Activated CD4-positive, alpha-beta T cell treated with anti-CD3 and anti-CD28 coated beads for 36 hours (primary cell): ENCODE data around the gene ADAM30. TPM values are rescaled to one million over a fixed set of nuclear protein-coding genes. Genes with fewer than 3 reads are reported as not detected.

Experiments
- ATAC-seq: fragments of 200-7000 bp; cut with Tn5 transposase; one replicate; pipeline ENCODE4 v1.10.0; 2021; ENCODE audit warnings: mild to moderate bottlenecking, moderate library complexity
- CTCF ChIA-PET: fragments of 350-600 bp; sonication (Branson Sonifier 250); formaldehyde crosslinking; loops from one replicate; lab custom pipeline; 2021; ENCODE audit warnings: antibody characterized with exemption; lab: Charles Lee
- POLR2A ChIA-PET: fragments of 350-600 bp; sonication (Branson Sonifier 250); formaldehyde crosslinking; loops from one replicate; lab custom pipeline; 2021; ENCODE audit warnings: antibody characterized with exemption, inconsistent platforms; lab: Charles Lee
- DNase-seq: peaks from one replicate; pipeline ENCODE4 v3.0.0-alpha.2; 2020
- H3K27ac Mint-ChIP-seq: one replicate; pipeline ENCODE4 v1.8.0; 2021; ENCODE audit warnings: mixed read lengths
- H3K27me3 Mint-ChIP-seq: one replicate; pipeline ENCODE4 v1.8.0; 2021; ENCODE audit warnings: mixed read lengths
- H3K36me3 Mint-ChIP-seq: one replicate; pipeline ENCODE4 v1.8.0; 2021; ENCODE audit warnings: low read depth, mixed read lengths
- H3K4me1 Mint-ChIP-seq: one replicate; pipeline ENCODE4 v1.8.0; 2021; ENCODE audit warnings: mixed read lengths
- H3K4me3 Mint-ChIP-seq: one replicate; pipeline ENCODE4 v1.8.0; 2021; ENCODE audit warnings: mild to moderate bottlenecking, moderate library complexity, mixed read lengths
- H3K9me3 Mint-ChIP-seq: one replicate; pipeline ENCODE4 v1.8.0; 2021; ENCODE audit warnings: low read depth, mixed read lengths
- intact Hi-C, 2 experiments: fragments of 100-400 bp; cut with DNase I in 1 of 2; cut with micrococcal nuclease in 1 of 2; formaldehyde crosslinking; loops; one replicate each; pipeline versions ENCODE4 v1.14.2 to v1.15.1; 2022 to 2024; cut with DNase I, micrococcal nuclease
- total RNA-seq, 2 experiments: library from RNA; stranded (reverse); gene quantifications; one replicate each; pipeline ENCODE4 v1.2.3, GENCODE V29; 2021

ADAM30 gene
- total RNA-seq, 2 experiments from 2014 or later, result not detected

- Mint-ChIP-seq H3K4me3 (no peak overlapping the region), H3K9me3 (no peaks in the 10 kb centered on the region), H3K27me3 (no peaks in the 10 kb centered on the region), H3K4me1 (no peaks in the 10 kb centered on the region), H3K36me3 (peaks cover 65% of the 10 kb centered on the region), H3K27ac (no peak overlapping the region)
- CTCF ChIA-PET, result interaction anchor here (0.7 to 1.3 kb wide), 2 partner anchors 14 to 26 kb away, joined by 3 read pairs; no protein-coding TSS in a partner anchor
- ATAC-seq (no peak), DNase-seq (no peak)
- POLR2A ChIA-PET, result no interaction called here
- intact Hi-C loops, result no loop called here
These were observed 24.0 kb upstream of the ADAM30 start for GRCh38 chr1:119920104-119920968.

DNA sequence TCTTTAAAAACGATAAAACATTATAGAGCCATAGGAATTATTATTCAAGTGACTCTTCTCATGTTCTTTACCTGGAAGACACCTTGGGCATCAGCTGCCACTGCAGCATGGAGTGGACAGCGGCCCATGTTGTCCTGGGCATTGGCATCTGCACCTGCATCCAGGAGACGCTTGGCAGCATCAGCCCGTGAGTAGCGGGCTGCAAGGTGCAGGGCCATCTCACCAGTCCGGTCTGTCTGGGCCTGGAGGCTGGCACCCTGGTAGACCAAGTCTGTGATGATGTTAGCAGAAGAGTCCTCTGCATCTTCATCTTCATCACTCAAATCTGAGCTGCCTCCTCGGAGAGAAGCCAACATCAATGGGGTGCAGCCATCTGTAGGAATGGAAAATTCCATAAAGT is 22.9 kb upstream of the ADAM30 start:
- POLR2A ChIA-PET, result interaction anchor here (0.5 kb wide), 1 partner anchor 331 kb away, joined by 7 read pairs; no protein-coding TSS in a partner anchor
- H3K4me1 Mint-ChIP-seq, result no peaks in the 10 kb centered on the region

DNA sequence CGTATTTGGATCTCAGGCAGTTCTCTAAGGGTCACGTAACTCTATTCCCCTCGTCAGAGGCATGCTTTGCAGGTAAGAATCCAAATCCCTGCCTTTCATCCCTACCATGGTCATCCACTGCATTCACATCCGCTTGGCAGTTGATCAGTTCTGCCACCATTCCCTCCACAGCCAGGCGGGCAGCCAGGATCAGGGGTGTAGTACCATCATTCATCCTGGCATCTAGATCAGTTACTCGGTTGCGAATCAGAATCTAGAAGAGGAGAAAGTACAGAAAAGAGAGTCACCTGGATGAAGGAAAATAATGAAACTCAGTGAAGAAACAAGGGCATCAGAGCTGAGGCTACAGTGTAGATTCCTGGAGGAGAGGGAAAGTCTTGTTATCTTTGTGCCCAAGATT is 22.0 kb upstream of the ADAM30 start:
- intact Hi-C loops, result no loop called here
- no peak for DNase-seq
- ATAC-seq, result no peak
- H3K9me3 Mint-ChIP-seq, result no peaks in the 10 kb centered on the region
- no peak overlapping the region for H3K4me3 Mint-ChIP-seq
- H3K4me1 Mint-ChIP-seq, result no peaks in the 10 kb centered on the region
- H3K36me3 Mint-ChIP-seq, result peaks cover 55% of the 10 kb centered on the region
- ChIA-PET POLR2A (no interaction called here), CTCF (interaction anchor here (0.7 to 0.9 kb wide), 2 partner anchors 11 to 381 kb away, joined by 3 to 4 read pairs; no protein-coding TSS in a partner anchor)
- H3K27ac Mint-ChIP-seq, result no peak overlapping the region
- no peaks in the 10 kb centered on the region for H3K27me3 Mint-ChIP-seq

More for the DNA sequence above, 22.9 kb upstream of the ADAM30 start:
- intact Hi-C loops, result no loop called here
- Mint-ChIP-seq H3K4me3 (no peak overlapping the region), H3K36me3 (peaks cover 62% of the 10 kb centered on the region), H3K27me3 (no peaks in the 10 kb centered on the region), H3K9me3 (no peaks in the 10 kb centered on the region), H3K27ac (no peak overlapping the region)
- CTCF ChIA-PET, result interaction anchor here (0.7 to 1.3 kb wide), 3 partner anchors 15 to 29 kb away, joined by 3 to 5 read pairs (median 3); no protein-coding TSS in a partner anchor
- ATAC-seq, result no peak
- no peak for DNase-seq

DNA sequence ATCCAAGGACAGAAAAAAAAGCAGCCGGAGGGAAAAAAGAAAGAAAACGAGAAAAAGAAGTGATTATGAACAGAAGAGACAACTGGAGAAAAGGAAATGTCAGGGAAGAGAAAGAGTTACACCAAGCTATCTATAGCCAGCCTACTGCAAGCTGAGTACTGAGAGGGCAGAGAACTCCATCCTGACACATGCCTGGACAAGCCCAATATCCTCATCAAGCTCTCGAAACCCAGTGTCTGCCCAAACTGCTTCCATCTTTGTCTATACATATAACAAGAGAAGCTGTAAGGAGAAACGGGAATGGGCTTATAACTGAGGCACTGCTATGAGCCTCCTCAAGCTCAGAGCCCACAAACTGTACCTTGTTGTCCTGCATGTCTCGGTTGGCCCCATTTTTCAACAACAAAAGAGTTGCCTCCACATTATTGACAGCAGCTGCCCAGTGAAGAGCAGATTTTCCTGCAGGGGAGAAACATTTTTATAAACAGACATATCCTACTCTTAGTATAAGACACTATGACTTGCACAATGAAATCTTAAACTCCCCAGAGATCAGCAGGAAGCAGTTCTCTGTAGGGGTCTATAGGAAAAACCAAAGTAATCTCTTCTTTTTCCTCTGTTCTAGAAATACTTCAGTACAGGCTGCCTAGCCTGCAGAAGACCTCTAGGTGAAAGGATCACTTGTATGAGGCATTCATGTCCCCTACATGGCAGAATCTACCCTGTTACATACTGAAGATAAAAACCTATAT is 21.2 kb upstream of the ADAM30 start:
- peaks cover 51% of the 10 kb centered on the region for H3K36me3 Mint-ChIP-seq
- no peaks in the 10 kb centered on the region for H3K4me1 Mint-ChIP-seq
- ChIA-PET CTCF (interaction anchor here (0.7 to 0.9 kb wide), 2 partner anchors 10 to 380 kb away, joined by 3 to 4 read pairs; no protein-coding TSS in a partner anchor), POLR2A (no interaction called here)
- intact Hi-C loops, result no loop called here
- H3K27ac Mint-ChIP-seq, result no peak overlapping the region
- H3K4me3 Mint-ChIP-seq, result no peak overlapping the region
- no peaks in the 10 kb centered on the region for H3K27me3 Mint-ChIP-seq
- DNase-seq, result no peak
- H3K9me3 Mint-ChIP-seq, result no peaks in the 10 kb centered on the region
- ATAC-seq, result no peak

DNA sequence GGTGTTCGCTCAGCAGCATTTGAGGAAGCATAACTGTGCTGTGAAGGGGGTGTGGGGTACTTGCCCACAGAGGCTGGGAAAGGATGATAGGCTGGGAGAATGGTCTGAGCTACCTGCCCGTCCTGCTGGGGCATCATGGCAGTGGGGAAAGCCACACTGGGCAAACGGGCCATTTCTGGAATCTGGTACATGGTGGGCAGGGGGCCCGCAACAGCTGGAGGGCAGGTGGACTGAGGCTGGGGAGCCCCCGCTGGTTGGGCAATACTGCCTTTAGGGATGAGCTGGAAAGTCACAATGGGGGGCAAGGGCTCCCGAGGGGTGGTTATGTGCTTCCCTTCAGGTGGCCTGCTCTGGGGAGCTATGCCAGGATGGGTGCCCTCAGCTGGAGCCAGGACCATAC is 19.2 kb upstream of the ADAM30 start:
- no peaks in the 10 kb centered on the region for H3K27me3 Mint-ChIP-seq
- H3K36me3 Mint-ChIP-seq, result peaks cover 43% of the 10 kb centered on the region
- DNase-seq, result no peak
- no peak overlapping the region for H3K4me3 Mint-ChIP-seq
- no peak overlapping the region for H3K27ac Mint-ChIP-seq
- ChIA-PET POLR2A (no interaction called here), CTCF (no interaction called here)
- ATAC-seq, result no peak
- intact Hi-C loops, result no loop called here
- H3K9me3 Mint-ChIP-seq, result no peaks in the 10 kb centered on the region
- H3K4me1 Mint-ChIP-seq, result no peaks in the 10 kb centered on the region

DNA sequence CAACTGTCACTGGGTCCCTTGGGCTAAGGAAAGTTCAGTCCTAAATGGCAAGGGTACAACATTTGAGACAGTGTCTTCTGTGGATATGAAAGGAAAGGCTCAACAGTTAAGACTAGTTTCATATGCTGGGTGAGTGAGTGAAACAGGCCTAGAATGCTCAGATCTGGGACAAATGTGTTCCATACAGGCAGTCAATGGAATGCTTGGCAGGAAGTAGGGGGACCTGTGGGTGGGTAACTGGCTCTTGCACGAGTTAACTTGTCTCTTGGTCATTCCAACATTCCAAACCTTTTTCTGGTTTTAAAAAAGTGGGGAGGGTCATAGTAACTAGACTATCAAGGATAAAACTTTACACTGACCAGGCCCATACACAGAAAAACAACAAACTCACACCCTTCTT is 17.8 kb upstream of the ADAM30 start:
- H3K27me3 Mint-ChIP-seq, result no peaks in the 10 kb centered on the region
- no peak overlapping the region for H3K27ac Mint-ChIP-seq
- ChIA-PET POLR2A (no interaction called here), CTCF (no interaction called here)
- intact Hi-C loops, result no loop called here
- H3K4me3 Mint-ChIP-seq, result no peak overlapping the region
- no peak for ATAC-seq
- H3K36me3 Mint-ChIP-seq, result peaks cover 40% of the 10 kb centered on the region
- H3K4me1 Mint-ChIP-seq, result no peaks in the 10 kb centered on the region
- no peaks in the 10 kb centered on the region for H3K9me3 Mint-ChIP-seq
- no peak for DNase-seq

GRCh38 chr1:119912963-119913362 is 16.6 kb upstream of the ADAM30 start:
- H3K27me3 Mint-ChIP-seq, result no peaks in the 10 kb centered on the region
- H3K4me3 Mint-ChIP-seq, result no peak overlapping the region
- H3K4me1 Mint-ChIP-seq, result no peaks in the 10 kb centered on the region
- ChIA-PET POLR2A (no interaction called here), CTCF (no interaction called here)
- intact Hi-C loops, result no loop called here
- DNase-seq, result no peak
- no peak for ATAC-seq
- peaks cover 31% of the 10 kb centered on the region for H3K36me3 Mint-ChIP-seq
- no peaks in the 10 kb centered on the region for H3K9me3 Mint-ChIP-seq
- no peak overlapping the region for H3K27ac Mint-ChIP-seq

GRCh38 chr1:119911775-119912174 is 15.5 kb upstream of the ADAM30 start:
- ChIA-PET POLR2A (no interaction called here), CTCF (no interaction called here)
- intact Hi-C loops, result no loop called here
- no peaks in the 10 kb centered on the region for H3K9me3 Mint-ChIP-seq
- no peak overlapping the region for H3K4me3 Mint-ChIP-seq
- H3K36me3 Mint-ChIP-seq, result peaks cover 22% of the 10 kb centered on the region
- no peak for DNase-seq
- H3K4me1 Mint-ChIP-seq, result no peaks in the 10 kb centered on the region
- no peak for ATAC-seq
- no peak overlapping the region for H3K27ac Mint-ChIP-seq
- H3K27me3 Mint-ChIP-seq, result no peaks in the 10 kb centered on the region

GRCh38 chr1:119910618-119911017 is 14.3 kb upstream of the ADAM30 start:
- peaks cover 11% of the 10 kb centered on the region for H3K36me3 Mint-ChIP-seq
- ATAC-seq (no peak), DNase-seq (no peak)
- H3K4me1 Mint-ChIP-seq, result no peaks in the 10 kb centered on the region
- POLR2A ChIA-PET, result no interaction called here
- no peak overlapping the region for H3K27ac Mint-ChIP-seq
- intact Hi-C loops, result no loop called here
- no peak overlapping the region for H3K4me3 Mint-ChIP-seq
- CTCF ChIA-PET, result no interaction called here
- peaks cover 4% of the 10 kb centered on the region for H3K9me3 Mint-ChIP-seq
- peaks cover 5% of the 10 kb centered on the region for H3K27me3 Mint-ChIP-seq

DNA sequence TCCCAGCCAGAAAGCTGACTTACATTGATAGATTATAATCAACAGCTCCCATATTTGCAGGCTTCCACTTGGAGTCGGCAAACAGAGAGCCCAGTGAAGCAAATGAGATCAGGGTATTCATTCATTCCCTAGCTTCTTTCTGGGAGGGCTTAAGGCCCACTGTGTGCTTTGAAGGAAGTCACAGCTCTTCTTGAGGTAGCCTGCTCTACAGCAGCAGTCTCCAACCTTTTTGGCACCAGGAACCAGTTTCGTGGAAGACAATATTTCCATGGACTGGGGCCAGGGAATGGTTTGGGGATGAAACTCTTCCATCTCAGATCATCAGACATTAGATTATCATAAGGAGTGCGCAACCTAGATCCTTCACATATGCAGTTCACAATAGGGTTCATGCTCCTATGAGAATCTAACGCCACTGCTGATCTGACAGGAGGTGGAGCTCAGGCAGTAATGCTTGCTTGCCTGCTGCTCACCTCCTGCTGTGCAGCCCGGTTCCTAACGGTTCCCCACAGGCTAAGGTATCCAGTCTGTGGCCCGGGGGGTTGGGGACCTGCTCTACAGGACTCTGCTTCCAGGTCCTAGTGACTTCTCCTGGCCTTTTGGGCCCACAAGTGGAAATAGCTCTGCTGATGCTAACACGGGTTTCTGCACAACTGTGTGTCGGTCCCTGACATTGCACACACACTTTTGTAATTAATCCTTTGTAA is 13.7 kb upstream of the ADAM30 start:
- intact Hi-C loops, result no loop called here
- Mint-ChIP-seq H3K4me1 (no peaks in the 10 kb centered on the region), H3K36me3 (peaks cover 5% of the 10 kb centered on the region), H3K9me3 (peaks cover 4% of the 10 kb centered on the region), H3K27me3 (peaks cover 5% of the 10 kb centered on the region), H3K4me3 (no peak overlapping the region), H3K27ac (no peak overlapping the region)
- no peak for ATAC-seq
- CTCF ChIA-PET, result no interaction called here
- POLR2A ChIA-PET, result no interaction called here
- no peak for DNase-seq

- Mint-ChIP-seq H3K9me3 (peaks cover 6% of the 10 kb centered on the region), H3K4me1 (no peaks in the 10 kb centered on the region), H3K27me3 (peaks cover 7% of the 10 kb centered on the region), H3K27ac (no peak overlapping the region), H3K36me3 (no peaks in the 10 kb centered on the region), H3K4me3 (no peak overlapping the region)
- no peak for ATAC-seq
- ChIA-PET POLR2A (no interaction called here), CTCF (no interaction called here)
- DNase-seq, result no peak
- intact Hi-C loops, result no loop called here
These were observed 12.3 kb upstream of the ADAM30 start for GRCh38 chr1:119908661-119909060.
